Right kidney (tissue), 1 donor: Measurements from ENCODE around the gene HBD.
A peak's percentile ranks its signal among the peaks of the same experiment; 100 is the strongest.

Experiments
- DNase-seq: peaks from one replicate; pipeline ENCODE4 v3.0.0-alpha.2; 2016

HBD gene

DNA sequence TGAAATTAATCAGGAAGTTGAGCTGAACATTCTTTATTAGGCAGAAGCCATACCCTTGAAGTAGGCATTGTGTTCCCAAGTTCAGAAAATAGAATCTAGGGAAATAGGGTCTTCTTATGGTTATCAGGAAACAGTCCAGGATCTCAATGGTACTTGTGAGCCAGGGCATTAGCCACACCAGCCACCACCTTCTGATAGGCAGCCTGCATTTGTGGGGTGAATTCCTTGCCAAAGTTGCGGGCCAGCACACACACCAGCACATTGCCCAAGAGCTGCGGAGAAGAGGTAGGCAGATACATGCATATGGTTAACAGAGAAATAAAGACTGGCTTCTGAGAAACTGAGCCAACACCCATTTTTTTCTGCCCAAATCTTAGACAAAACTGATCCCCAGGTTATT lies 1.5 kb downstream of the HBD start:
- DNase-seq: no peak

DNA sequence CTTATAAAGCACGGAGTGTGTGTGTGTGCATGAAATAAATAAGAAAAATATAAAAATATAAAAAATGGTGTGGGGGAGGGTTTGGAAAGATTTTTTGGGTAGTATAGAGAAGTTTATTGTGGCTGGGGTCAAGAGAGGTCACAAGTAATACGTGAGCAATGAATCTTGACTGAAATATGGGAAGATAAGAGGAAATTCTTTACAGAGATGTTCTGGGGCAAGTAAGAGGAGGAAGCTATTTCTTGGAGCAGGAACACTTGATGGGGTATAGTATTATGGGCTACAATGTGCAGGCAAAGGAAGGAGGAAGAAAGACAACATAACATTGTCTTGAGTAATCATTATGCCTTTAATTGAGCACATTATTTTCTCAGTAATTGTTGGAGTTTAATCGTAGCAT lies 2.1 kb downstream of the HBD start:
- DNase-seq: no peak

DNA sequence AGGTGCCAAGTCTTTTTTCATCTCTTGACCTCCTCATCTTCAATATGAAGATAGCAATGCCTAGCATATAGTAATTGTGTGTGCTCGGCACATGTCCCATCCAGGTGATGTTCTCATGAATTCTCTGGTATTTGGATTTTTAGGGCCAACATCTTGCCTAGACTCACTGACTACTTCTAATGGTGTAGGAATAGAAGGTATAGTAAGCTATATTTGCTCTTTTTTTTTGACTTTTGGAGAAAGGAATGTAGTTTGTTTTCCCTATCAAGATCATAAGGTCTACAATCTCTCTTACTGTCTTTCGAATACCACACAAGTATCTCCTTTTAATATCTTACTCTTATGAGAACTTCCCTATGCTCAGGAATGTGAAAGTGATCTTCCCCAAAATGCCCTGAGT lies 3.2 kb downstream of the HBD start:
- no peak for DNase-seq

DNA sequence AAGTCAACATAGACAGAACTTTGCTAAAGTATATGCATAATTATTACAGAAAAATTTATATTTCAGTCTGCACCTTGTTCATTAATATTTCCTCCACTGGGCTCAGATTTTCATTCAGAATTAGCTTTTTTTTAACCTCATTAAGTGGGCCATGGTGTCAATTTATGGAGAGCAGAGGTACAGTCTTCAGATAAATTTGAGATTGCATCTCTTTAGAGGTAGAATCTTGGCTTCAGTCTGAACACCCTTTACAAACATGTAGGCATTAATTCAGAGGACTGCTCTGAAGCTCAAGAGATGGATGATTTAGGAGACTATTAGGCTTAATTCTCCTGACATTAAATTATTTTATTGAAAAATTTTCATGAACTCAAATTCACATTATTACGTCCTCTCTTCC lies 4.0 kb downstream of the HBD start:
- no peak for DNase-seq

DNA sequence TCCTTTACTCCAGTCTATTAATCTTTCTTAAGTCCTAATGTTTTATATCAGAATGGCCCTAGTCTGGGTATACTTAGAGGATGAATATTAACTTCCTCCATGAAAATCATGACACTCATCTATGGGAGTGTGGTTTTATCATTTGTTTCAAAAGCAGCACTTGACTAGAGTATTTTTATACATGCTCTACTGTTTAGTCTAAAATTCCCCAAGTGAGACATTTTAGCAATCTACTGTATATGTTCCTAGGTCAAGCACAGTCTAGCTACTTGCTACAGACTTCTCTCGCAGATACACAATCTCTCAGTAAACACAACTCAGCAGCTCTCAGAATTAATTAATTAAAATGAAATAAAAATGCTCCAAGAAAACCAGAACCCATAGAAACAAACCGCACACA lies 4.5 kb downstream of the HBD start:
- no peak for DNase-seq

DNA sequence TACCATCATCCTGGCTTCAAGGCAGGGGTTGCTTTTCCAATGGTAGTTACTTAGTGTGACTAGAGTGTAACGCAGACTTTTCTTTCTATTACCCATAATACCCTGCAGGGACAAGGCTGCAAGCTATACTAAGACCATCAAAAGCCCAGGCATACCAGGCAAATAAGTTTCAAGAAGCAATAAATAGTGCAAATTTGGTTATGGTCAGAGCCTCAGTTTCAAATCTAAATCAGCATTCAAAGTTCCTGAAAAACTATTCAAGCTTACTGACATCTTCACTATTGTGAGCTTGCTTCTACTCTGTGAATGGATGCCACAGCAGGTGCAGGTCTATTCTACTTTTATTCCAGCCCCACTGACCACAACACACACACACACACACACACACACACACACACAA lies 4.9 kb downstream of the HBD start:
- no peak for DNase-seq

DNA sequence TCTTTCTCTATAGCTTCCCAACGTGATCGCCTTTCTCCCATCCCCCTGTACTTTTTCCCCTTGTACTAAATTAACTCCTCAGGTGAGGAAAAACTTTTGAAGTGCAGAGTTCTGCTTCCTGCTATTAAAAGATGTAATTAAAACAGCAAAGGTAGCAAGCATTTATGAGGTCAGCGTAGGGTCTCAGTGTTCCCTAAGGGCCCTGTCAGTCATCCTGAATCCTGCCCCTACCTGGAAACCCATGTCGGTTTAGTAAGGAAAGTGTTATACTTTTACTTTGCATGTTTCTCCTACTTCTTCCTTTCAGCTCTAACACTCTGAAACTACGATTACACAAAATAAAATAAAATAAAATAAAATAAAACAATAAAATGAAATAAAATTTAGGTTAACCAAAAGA lies 6.2 kb downstream of the HBD start:
- DNase-seq: no peak

DNA sequence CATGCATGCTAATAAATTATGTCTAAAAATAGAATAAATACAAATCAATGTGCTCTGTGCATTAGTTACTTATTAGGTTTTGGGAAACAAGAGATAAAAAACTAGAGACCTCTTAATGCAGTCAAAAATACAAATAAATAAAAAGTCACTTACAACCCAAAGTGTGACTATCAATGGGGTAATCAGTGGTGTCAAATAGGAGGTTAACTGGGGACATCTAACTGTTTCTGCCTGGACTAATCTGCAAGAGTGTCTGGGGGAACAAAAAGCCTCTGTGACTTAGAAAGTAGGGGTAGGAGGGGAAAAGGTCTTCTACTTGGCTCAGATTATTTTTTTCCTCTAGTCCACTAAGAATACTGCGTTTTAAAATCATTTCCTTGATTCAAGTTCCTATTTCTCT lies 6.6 kb downstream of the HBD start:
- no peak for DNase-seq

DNA sequence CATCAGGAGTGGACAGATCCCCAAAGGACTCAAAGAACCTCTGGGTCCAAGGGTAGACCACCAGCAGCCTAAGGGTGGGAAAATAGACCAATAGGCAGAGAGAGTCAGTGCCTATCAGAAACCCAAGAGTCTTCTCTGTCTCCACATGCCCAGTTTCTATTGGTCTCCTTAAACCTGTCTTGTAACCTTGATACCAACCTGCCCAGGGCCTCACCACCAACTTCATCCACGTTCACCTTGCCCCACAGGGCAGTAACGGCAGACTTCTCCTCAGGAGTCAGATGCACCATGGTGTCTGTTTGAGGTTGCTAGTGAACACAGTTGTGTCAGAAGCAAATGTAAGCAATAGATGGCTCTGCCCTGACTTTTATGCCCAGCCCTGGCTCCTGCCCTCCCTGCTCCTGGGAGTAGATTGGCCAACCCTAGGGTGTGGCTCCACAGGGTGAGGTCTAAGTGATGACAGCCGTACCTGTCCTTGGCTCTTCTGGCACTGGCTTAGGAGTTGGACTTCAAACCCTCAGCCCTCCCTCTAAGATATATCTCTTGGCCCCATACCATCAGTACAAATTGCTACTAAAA lies 7.5 kb downstream of the HBD start, which contains the start of gene HBB:
Gene HBB (minus strand): TSS at position 340 of the 579 bp plus-strand sequence. CDS start 50 bp downstream, at position 290.
- DNase-seq: no peak

DNA sequence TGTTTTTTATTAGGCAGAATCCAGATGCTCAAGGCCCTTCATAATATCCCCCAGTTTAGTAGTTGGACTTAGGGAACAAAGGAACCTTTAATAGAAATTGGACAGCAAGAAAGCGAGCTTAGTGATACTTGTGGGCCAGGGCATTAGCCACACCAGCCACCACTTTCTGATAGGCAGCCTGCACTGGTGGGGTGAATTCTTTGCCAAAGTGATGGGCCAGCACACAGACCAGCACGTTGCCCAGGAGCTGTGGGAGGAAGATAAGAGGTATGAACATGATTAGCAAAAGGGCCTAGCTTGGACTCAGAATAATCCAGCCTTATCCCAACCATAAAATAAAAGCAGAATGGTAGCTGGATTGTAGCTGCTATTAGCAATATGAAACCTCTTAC lies 8.8 kb downstream of the HBD start:
- DNase-seq: no peak

DNA sequence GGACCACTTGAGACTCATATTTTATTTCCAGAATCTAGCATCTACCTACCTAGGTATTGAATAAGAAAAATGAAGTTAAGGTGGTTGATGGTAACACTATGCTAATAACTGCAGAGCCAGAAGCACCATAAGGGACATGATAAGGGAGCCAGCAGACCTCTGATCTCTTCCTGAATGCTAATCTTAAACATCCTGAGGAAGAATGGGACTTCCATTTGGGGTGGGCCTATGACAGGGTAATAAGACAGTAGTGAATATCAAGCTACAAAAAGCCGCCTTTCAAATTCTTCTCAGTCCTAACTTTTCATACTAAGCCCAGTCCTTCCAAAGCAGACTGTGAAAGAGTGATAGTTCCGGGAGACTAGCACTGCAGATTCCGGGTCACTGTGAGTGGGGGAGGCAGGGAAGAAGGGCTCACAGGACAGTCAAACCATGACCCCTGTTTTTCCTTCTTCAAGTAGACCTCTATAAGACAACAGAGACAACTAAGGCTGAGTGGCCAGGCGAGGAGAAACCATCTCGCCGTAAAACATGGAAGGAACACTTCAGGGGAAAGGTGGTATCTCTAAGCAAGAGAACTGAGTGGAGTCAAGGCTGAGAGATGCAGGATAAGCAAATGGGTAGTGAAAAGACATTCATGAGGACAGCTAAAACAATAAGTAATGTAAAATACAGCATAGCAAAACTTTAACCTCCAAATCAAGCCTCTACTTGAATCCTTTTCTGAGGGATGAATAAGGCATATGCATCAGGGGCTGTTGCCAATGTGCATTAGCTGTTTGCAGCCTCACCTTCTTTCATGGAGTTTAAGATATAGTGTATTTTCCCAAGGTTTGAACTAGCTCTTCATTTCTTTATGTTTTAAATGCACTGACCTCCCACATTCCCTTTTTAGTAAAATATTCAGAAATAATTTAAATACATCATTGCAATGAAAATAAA lies 9.5 kb downstream of the HBD start:
- DNase-seq: no peak

DNA sequence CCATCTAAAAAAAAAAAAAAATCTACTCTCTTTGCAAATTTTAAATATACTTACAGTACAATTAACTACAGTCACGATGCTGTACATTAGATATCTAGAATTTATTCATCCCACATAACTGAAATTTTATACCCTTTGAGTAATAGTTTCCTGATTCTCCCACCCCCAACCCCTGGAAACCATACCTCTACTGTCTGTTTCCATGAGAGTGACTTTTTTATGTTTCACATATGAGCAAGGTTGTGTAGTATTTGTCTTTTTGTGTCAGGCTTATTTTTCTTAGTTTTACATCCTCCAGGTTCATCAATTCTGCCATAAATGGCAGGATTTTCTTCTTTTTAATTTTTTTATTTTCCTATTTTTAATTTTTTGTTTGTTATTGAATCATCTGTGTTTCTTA lies 10.6 kb downstream of the HBD start:
- DNase-seq: no peak

DNA sequence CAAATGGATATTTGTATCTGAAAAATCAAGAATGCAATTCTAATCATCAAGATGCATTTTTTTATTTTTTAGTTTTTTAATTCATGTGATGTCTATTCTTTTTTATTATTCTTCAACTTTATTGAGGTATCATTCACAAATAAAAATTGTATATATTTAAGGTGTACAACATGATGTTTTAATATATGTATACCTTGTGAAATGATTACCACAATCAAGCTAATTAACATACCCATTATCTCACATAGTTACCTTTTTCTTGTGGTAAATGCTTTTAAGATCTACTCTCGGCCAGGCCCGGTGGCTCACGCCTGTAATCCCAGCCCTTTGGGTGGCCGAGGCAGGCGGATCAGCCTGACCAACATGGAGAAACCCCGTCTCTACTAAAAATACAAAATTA lies 11.1 kb downstream of the HBD start:
- no peak for DNase-seq

DNA sequence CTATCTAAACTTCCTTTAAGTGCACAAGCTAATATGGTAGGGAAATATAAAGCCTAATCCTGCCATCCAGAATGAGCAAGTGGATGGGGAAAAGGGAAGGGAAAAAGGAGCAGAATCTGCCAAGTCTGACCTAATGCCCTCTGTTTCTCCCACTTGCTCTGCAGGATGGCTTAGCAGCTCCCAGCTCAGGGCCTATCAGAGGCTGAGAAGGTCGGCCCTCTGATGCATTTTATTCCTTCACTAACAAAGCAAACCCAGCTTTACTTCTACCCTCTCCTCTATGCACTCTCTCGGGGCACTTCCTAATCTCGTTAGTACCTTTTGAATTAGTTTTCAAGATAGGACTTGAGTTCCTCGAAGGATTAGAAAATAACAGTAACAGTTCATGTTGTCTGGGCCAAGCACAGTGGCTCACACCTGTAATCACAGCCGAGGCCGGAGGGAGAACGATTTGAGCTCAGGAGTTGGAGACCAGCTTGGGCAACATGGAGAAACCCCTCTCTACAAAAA lies 23.9 kb downstream of the HBD start:
- DNase-seq: no peak

DNA sequence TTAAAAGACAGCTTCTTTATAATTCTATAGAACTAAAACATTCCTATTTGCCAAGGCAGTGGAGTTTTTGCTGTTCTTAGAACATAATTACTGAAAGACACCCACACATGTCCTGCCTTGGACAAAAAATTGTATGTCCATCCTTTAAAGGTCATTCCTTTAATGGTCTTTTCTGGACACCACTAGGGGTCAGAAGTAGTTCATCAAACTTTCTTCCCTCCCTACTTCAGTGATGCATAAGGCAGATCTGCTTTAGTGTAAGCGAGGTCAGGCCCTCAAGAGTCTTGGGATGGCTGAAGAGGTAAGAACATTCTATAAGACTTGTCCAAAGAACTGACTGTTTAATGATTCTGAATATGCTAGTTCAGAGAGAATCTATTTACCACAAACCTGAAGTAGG lies 29.5 kb downstream of the HBD start:
- peak; percentile 6 for DNase-seq

DNA sequence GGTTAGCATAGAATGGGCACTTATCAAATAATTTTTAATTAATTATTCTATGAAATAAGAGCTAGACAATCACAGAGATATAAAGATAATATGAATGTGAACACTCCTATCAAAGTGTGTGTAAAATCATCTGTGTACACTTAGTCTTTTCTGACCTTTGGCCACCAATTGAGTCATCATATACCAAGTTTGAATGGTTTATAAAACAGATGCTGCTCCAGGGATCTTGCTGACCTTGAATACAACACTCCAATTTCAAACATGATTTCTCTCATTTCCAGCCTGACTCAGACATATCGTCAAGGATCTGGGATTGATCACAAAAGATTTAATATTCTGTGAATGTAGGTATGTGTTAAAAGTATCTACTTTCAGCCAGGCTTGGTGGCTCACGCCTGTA lies 30.9 kb downstream of the HBD start:
- DNase-seq: no peak

DNA sequence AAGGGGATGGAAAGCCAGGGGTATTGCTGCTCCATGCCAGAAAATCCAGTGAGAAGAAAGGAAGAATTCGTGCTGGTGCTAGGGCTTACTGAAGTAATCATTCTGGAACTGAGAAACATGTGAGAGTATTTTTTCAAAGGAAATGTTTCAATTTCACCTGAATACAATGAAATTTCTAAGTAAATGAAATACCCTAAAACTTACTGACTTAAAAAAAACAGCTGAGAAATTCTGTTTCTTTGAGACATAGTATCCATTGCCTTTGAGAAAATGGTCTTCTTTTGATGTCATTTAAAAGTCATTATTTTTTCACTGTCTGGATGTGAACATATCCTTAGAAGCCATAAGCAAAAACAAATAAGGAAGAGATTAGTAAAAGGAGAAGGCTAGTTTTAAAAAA lies 33.7 kb downstream of the HBD start, which contains the start of gene OR51V1:
Gene OR51V1 (minus strand): TSS at position 101 of the 400 bp plus-strand sequence. CDS start 0 bp downstream, at position 101.
- no peak for DNase-seq

DNA sequence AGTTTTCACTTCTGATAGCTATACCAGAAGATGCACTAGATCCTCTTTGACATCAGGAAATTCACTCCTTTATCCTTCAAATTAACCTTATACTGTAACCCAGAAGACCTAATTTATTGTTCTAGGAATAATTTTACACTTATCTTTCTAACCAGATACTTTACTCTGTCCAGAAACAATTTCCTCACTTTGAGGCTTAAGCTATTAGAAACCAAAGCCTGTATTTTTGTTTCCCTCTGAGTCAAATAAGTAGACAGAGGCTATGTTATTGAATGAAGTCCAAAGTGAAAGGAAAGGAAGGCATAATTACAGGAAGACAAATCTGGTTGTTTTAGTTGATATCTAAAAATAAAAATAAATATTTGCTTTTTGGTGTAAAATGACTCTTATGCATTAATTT lies 36.0 kb downstream of the HBD start:
- no peak for DNase-seq

DNA sequence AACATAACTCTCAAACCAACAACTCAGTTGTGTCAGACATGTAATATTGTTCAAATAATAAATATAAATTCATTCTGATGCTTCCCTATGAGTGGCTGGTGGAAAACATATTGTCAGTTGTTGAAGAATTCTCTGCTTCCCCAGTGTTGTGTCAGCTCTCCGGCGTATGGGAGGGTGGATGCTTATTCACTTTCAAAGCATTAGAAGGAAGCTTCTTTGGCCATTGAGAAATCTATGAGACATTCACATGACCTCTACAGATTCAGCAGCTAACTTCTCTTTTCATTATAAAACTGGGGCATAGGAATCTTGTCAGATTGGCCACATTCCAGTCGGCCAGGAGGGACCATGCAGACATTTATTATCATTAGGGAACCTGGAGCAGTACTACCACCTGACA lies 36.7 kb downstream of the HBD start:
- no peak for DNase-seq

DNA sequence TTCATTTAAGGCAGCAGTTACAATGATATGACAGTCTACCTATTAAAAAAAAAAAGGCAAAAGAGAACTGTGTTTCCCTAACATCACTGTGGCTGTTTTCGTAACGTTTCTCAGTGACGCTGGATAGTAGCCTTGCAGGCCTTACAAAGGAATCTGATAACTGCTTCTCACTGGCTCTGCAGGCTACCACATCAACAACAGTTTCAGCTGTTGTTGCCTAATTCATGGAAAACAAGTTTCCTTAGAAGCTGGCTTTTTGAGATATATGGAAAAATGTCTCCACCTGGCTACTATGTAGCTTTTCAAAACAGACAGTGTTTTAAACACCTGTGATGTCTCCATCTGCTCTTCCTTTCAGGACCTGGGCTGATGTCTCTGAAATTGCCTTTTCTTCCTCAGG lies 37.6 kb downstream of the HBD start:
- DNase-seq: no peak

DNA sequence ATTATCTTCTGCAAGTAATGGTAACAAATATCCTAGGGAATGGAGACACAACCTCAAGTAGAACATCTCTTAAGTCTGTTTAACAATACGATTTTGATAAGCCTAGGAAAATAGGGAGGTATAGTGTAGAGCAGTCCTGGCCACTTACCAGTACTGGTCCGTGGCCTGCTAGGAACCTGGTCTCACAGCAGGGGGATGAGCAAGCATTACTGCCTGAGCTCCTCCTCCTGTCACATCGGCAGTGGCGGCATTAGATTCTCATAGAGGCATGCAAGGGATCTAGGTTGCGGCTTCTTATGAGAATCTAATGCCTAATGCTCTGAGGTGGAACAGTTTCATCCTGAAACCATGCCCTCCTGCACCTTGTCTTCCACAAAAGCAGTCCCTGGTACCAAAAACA lies 38.2 kb downstream of the HBD start:
- DNase-seq: no peak

DNA sequence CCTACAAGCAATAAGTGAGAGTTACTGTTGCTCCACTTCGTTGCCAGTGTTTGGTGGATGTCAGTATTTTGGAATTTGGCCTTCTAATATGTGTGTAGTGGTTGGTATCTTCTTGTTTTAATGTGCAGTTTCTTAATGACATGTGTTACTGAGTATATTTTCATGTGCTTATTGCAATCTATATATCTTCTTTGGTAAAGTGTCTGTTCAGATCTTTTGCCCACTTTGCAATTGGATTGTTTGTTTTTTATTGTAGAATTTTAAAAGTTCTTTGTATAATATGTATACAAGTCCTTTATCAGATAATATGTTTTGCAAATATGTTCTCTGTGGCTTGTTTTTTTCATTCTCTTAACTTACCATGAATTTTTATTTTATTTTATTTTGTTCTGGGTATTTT lies 41.5 kb downstream of the HBD start:
- DNase-seq: no peak

DNA sequence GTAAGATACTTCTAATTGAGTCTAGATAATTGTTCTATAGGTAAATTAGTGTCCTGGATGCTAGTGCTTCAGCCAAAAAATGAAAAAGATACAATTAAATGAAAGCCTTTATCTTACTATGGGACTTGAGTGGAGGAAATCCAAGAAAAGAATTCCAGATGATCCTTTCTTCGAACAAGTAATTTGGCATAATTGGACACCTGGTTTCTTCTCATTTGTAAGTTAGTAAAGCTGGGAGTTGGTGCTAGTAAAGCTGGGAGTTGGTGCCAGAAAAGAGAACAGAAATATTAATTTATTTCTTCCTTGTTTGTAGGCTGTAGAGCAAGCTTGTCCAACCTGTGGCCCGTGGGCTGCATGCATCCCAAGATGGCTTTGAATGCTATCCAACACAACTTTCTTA lies 46.1 kb downstream of the HBD start:
- no peak for DNase-seq
